Measurements from ENCODE around the gene SLC26A1.

GRCh38 chr4:1015179-1015578 is 22.0 kb upstream of the SLC26A1 start:
- TF ChIP-seq CTCF (IDR thresholded peaks at IDR 0.05) (no peak), POLR2A (IDR thresholded peaks at IDR 0.05) (no peak)

All from gastroesophageal sphincter (tissue), 3 donors.